HG03060 (cell line): ENCODE results near the gene SPOP.
"Not testable (repeated sequence)": the region's sequence is repeated elsewhere in the genome, so short reads cannot be mapped to it uniquely, and the experiment has no call there.

Experiments used
- ATAC-seq: cut with Tn5 transposase; IDR thresholded peaks from one replicate; pipeline ENCODE4 v1.9.1; 2021; ENCODE audit warnings: low read depth, moderate number of reproducible peaks; ENCODE audit not compliant: unreplicated experiment

Gene SPOP

GRCh38 chr17:49575679-49576087, 102.2 kb downstream of the SPOP start, which contains the start of gene NXPH3:
Gene NXPH3 (plus strand): TSS chr17:49575871. CDS start chr17:49576220, 349 bp downstream.
- ATAC-seq = no peak

GRCh38 chr17:49574945-49575678, 102.8 kb downstream of the SPOP start:
- ATAC-seq = no peak

- ATAC-seq = no peak
Measured at GRCh38 chr17:49574323-49574781, 103.5 kb downstream of the SPOP start.

GRCh38 chr17:49573510-49574322, 104.2 kb downstream of the SPOP start:
- ATAC-seq = no peak

GRCh38 chr17:49572806-49573420, 105.0 kb downstream of the SPOP start:
- no peak for ATAC-seq

- ATAC-seq = no peak
Measured at GRCh38 chr17:49572226-49572625, 105.7 kb downstream of the SPOP start.

- ATAC-seq = no peak
Measured at GRCh38 chr17:49571764-49572163, 106.1 kb downstream of the SPOP start.

- no peak for ATAC-seq
Measured at GRCh38 chr17:49571283-49571682, 106.6 kb downstream of the SPOP start.

- ATAC-seq = no peak
Measured at GRCh38 chr17:49570540-49571242, 107.2 kb downstream of the SPOP start.

GRCh38 chr17:49568695-49569047, 109.2 kb downstream of the SPOP start:
- not testable (repeated sequence) for ATAC-seq

GRCh38 chr17:49567871-49568694, 109.8 kb downstream of the SPOP start:
- no peak for ATAC-seq

- ATAC-seq = no peak
Measured at GRCh38 chr17:49567104-49567521, 110.8 kb downstream of the SPOP start.

GRCh38 chr17:49566668-49567071, 111.2 kb downstream of the SPOP start:
- ATAC-seq = no peak

GRCh38 chr17:49565948-49566491, 111.9 kb downstream of the SPOP start:
- no peak for ATAC-seq

- ATAC-seq = no peak
Measured at GRCh38 chr17:49564638-49565037, 113.3 kb downstream of the SPOP start.

- ATAC-seq = no peak
Measured at GRCh38 chr17:49557312-49558024, 120.4 kb downstream of the SPOP start.

GRCh38 chr17:49556223-49556943, 121.5 kb downstream of the SPOP start:
- ATAC-seq = no peak
